DMS79 (cell line): ENCODE data around the gene LRRC52.
A peak's percentile ranks its signal among the peaks of the same experiment; 100 is the strongest.

ENCODE experiments used
- DNase-seq: peaks from one replicate; lab custom pipeline; 2025; lab: John Stamatoyannopoulos, UW

LRRC52 gene

GRCh38 chr1:165537356-165538109, 6.3 kb upstream of the LRRC52 start:
- DNase-seq = no peak

GRCh38 chr1:165539306-165539705, 4.5 kb upstream of the LRRC52 start:
- no peak for DNase-seq

- no peak for DNase-seq
Observed at GRCh38 chr1:165539908-165540307, 3.9 kb upstream of the LRRC52 start.

- DNase-seq = no peak
Observed at GRCh38 chr1:165542015-165542631, 1.7 kb upstream of the LRRC52 start.

GRCh38 chr1:165542647-165543046, 1.2 kb upstream of the LRRC52 start:
- DNase-seq = peak; percentile 34

GRCh38 chr1:165544996-165545395, 1.2 kb downstream of the LRRC52 start:
- no peak for DNase-seq

GRCh38 chr1:165545974-165546373, 2.2 kb downstream of the LRRC52 start:
- DNase-seq = no peak

GRCh38 chr1:165549973-165550372, 6.2 kb downstream of the LRRC52 start:
- DNase-seq = peak; percentile 86

- DNase-seq = no peak
Observed at GRCh38 chr1:165551469-165551868, 7.7 kb downstream of the LRRC52 start.

GRCh38 chr1:165560883-165561656, 17.3 kb downstream of the LRRC52 start:
- DNase-seq = peak; percentile 9

- DNase-seq = no peak
Observed at GRCh38 chr1:165562571-165562970, 18.8 kb downstream of the LRRC52 start.

GRCh38 chr1:165563551-165563950, 19.8 kb downstream of the LRRC52 start:
- DNase-seq = no peak

GRCh38 chr1:165564561-165564960, 20.8 kb downstream of the LRRC52 start:
- DNase-seq = no peak

GRCh38 chr1:165565751-165566490, 22.1 kb downstream of the LRRC52 start:
- DNase-seq = no peak

GRCh38 chr1:165570078-165570477, 26.3 kb downstream of the LRRC52 start:
- DNase-seq = no peak

GRCh38 chr1:165573787-165574186, 30.0 kb downstream of the LRRC52 start:
- DNase-seq = no peak

GRCh38 chr1:165574295-165574694, 30.5 kb downstream of the LRRC52 start:
- no peak for DNase-seq

GRCh38 chr1:165575468-165576099, 31.8 kb downstream of the LRRC52 start:
- DNase-seq = no peak

- no peak for DNase-seq
Observed at GRCh38 chr1:165576536-165576935, 32.7 kb downstream of the LRRC52 start.

GRCh38 chr1:165577707-165578106, 33.9 kb downstream of the LRRC52 start:
- DNase-seq = no peak

GRCh38 chr1:165580931-165581871, 37.4 kb downstream of the LRRC52 start:
- no peak for DNase-seq
